MCF 10A (cell line): ENCODE measurements around the gene MRPL43. TPM values are rescaled to one million over a fixed set of nuclear protein-coding genes. Genes with fewer than 3 reads are reported as not detected.

Experiments
- BruUV-seq: library from RNA; stranded (reverse); fragments of 400-500 nt; replicated peaks from 2 replicates; lab custom pipeline; 2021; lab: Mats Ljungman, UMichigan
- CTCF ChIA-PET: fragments of 300-600 bp; sonication (Branson Sonifier 250); formaldehyde crosslinking; extraction: SDS; loops from one replicate; lab custom pipeline; 2021; ENCODE audit warnings: antibody characterized with exemption, inconsistent platforms; lab: Yijun Ruan, JAX
- POLR2A ChIA-PET: fragments of 300-600, 350-650 bp; sonication (Branson Sonifier 250); formaldehyde crosslinking; extraction: SDS; loops from one replicate; lab custom pipeline; 2020; ENCODE audit warnings: antibody characterized with exemption, inconsistent platforms; lab: Yijun Ruan, JAX
- DNase-seq: peaks from one replicate; pipeline ENCODE4 v3.0.0-alpha.2; 2018; ENCODE audit not compliant: unreplicated experiment
- H3K27ac Mint-ChIP-seq: one replicate; pipeline ENCODE4 v1.8.0; 2022; ENCODE audit warnings: mild to moderate bottlenecking, low read depth, mixed read lengths; ENCODE audit not compliant: unreplicated experiment
- H3K27me3 Mint-ChIP-seq: one replicate; pipeline ENCODE4 v1.8.0; 2022; ENCODE audit warnings: mixed read lengths; ENCODE audit not compliant: insufficient read depth, unreplicated experiment
- H3K36me3 Mint-ChIP-seq: one replicate; pipeline ENCODE4 v1.8.0; 2022; ENCODE audit warnings: mild to moderate bottlenecking, moderate library complexity, mixed read lengths; ENCODE audit not compliant: insufficient read depth, unreplicated experiment
- H3K4me1 Mint-ChIP-seq: one replicate; pipeline ENCODE4 v1.8.0; 2022; ENCODE audit warnings: mixed read lengths; ENCODE audit not compliant: insufficient read depth, unreplicated experiment
- H3K4me3 Mint-ChIP-seq: one replicate; pipeline ENCODE4 v1.8.0; 2022; ENCODE audit warnings: mild to moderate bottlenecking, moderate library complexity, mixed read lengths; ENCODE audit not compliant: unreplicated experiment
- H3K9me3 Mint-ChIP-seq: one replicate; pipeline ENCODE4 v1.8.0; 2022; ENCODE audit warnings: mixed read lengths; ENCODE audit not compliant: unreplicated experiment
- intact Hi-C: fragments of 100-400 bp; cut with micrococcal nuclease; formaldehyde crosslinking; loops from 2 replicates; pipeline ENCODE4 v1.14.1; 2022
- total RNA-seq: library from RNA; stranded (reverse); gene quantifications from 2 replicates; pipeline ENCODE4 v1.2.3, GENCODE V29; 2022
- TF ChIP-seq, protein P1 (sequence below): fragments of 200-600 bp; IDR thresholded peaks from one replicate; pipeline ENCODE4 v1.8.0; 2022; ENCODE audit warnings: antibody characterized with exemption, mild to moderate bottlenecking; ENCODE audit not compliant: unreplicated experiment

Gene MRPL43
- total RNA-seq, 1 experiment from 2014 or later: 64.8 TPM

DNA sequence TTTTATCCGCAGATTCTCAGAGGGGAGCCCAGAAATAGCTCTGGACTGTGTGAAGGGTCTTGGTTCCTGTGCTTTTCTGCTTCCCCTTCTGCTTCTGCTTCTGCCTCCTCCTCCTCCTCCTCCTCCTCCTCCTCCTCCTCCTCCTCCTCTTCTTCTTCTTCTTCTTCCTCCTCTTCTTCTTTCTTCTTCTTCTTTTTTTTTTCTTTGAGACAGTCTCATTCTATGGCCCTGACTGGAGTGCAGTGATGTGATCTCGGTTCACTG, 32.1 kb upstream of the MRPL43 start:
- Mint-ChIP-seq H3K4me1 (peaks cover 16% of the 10 kb centered on the region), H3K4me3 (no peak overlapping the region), H3K36me3 (no peaks in the 10 kb centered on the region), H3K27me3 (no peaks in the 10 kb centered on the region), H3K27ac (peak overlapping the region; percentile 85), H3K9me3 (no peaks in the 10 kb centered on the region)
- intact Hi-C loops: loop anchor here (1.0 kb wide), 1 partner anchor 48 kb away; no protein-coding TSS in a partner anchor
- TF ChIP-seq, protein P1, sequence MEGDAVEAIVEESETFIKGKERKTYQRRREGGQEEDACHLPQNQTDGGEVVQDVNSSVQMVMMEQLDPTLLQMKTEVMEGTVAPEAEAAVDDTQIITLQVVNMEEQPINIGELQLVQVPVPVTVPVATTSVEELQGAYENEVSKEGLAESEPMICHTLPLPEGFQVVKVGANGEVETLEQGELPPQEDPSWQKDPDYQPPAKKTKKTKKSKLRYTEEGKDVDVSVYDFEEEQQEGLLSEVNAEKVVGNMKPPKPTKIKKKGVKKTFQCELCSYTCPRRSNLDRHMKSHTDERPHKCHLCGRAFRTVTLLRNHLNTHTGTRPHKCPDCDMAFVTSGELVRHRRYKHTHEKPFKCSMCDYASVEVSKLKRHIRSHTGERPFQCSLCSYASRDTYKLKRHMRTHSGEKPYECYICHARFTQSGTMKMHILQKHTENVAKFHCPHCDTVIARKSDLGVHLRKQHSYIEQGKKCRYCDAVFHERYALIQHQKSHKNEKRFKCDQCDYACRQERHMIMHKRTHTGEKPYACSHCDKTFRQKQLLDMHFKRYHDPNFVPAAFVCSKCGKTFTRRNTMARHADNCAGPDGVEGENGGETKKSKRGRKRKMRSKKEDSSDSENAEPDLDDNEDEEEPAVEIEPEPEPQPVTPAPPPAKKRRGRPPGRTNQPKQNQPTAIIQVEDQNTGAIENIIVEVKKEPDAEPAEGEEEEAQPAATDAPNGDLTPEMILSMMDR: no peak
- POLR2A ChIA-PET: interaction anchor here (0.9 to 1.4 kb wide), 4 partner anchors 9 to 16 kb away, joined by 3 to 5 read pairs (median 4); partner anchors contain the start of genes PDZD7 and SFXN3
- BruUV-seq: no TSS peak
- no peak for DNase-seq
- CTCF ChIA-PET: interaction anchor here (0.6 to 7.0 kb wide), 7 partner anchors 8 to 101 kb away, joined by 3 to 199 read pairs (median 3); partner anchors contain the start of gene LZTS2

DNA sequence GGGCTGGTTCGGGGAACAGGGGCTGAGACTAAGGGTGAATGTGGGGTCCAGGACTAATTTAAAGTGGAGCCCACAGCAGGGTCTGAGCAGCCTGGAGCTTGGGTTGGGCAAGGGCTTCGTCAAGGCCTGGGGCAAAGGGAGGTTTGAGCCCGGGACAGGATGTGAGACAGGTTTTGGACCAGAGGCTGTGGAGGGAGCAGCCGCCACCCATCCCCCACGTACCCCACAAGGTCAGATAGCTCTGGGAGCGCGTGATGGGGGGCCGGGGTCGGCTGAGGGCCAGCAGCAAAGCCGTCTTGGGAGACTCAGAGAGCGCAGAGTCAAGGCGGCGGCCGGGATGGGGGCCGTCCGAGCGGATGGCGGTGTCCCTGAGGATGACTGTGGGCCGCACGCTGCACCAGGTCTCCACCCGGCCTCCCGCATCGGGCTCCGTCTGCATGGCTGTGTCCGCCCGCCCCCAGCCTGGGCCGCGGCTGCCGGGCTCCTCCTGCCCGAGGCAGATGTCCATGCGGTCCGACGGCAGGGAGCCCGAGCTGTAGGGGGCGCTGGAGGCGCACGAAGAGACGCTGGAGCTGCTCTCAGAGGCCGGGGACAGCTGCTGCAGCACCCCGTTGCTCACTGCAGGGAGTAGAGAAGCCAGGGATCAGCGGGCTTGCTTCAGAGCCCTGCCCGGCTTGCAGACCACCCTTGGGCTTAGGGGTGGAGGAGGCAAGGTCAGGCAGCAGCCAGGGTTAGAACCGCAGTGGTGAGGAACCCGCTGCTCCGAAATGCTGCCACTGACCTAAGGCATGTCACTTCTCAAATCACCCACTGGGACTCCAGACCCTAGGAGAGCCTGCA, 31.5 kb upstream of the MRPL43 start:
- Mint-ChIP-seq H3K36me3 (no peaks in the 10 kb centered on the region), H3K4me1 (peaks cover 20% of the 10 kb centered on the region), H3K4me3 (no peak overlapping the region), H3K9me3 (no peaks in the 10 kb centered on the region), H3K27me3 (no peaks in the 10 kb centered on the region), H3K27ac (peak overlapping the region; percentile 85)
- no TSS peak for BruUV-seq
- ChIA-PET POLR2A (interaction anchor here (0.7 to 1.4 kb wide), 5 partner anchors 10 to 17 kb away, joined by 3 to 5 read pairs (median 3); partner anchors contain the start of genes PDZD7 and SFXN3), CTCF (interaction anchor here (0.6 to 7.0 kb wide), 11 partner anchors 10 to 101 kb away, joined by 3 to 199 read pairs (median 3); partner anchors contain the start of gene LZTS2)
- TF ChIP-seq, protein P1: peak; percentile 76
- intact Hi-C loops: loop anchor here (1.0 kb wide), 1 partner anchor 48 kb away; no protein-coding TSS in a partner anchor
- DNase-seq: peak; percentile 71

DNA sequence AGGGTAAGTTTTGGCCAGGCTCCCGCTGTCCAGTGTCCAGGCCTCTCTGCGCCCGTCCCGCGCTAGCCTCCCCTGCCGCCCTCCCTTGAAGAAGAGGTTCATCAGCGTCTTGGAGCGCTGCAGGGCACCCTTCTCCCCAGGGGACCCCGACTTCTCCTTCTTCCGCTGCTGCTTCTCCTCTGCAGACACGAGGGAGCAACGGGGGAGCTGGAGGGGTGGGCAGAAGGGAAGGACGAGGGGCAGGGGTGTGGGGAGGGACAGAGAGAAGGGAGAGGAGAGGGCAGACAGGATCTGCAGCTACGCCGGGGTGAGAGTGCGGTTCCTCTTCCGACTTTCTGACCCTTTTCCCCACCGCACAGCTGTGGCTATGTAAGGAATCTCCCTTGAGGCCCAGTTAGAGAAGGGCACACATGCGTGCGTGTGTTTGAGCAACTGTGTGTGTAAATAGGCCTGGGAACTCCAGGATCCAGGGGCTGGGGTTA, 30.9 kb upstream of the MRPL43 start:
- TF ChIP-seq, protein P1: no peak
- no peak overlapping the region for H3K4me3 Mint-ChIP-seq
- ChIA-PET CTCF (interaction anchor here (0.7 to 7.0 kb wide), 9 partner anchors 10 to 77 kb away, joined by 3 to 199 read pairs (median 3); partner anchors contain the start of gene LZTS2), POLR2A (interaction anchor here (1.2 to 2.1 kb wide), 2 partner anchors 14 to 19 kb away, joined by 3 to 8 read pairs; partner anchors contain the start of gene LZTS2)
- peak overlapping the region; percentile 27 for H3K27ac Mint-ChIP-seq
- no peak for DNase-seq
- H3K4me1 Mint-ChIP-seq: peaks cover 24% of the 10 kb centered on the region
- no peaks in the 10 kb centered on the region for H3K36me3 Mint-ChIP-seq
- intact Hi-C loops: no loop called here
- H3K27me3 Mint-ChIP-seq: no peaks in the 10 kb centered on the region
- no TSS peak for BruUV-seq
- H3K9me3 Mint-ChIP-seq: no peaks in the 10 kb centered on the region

DNA sequence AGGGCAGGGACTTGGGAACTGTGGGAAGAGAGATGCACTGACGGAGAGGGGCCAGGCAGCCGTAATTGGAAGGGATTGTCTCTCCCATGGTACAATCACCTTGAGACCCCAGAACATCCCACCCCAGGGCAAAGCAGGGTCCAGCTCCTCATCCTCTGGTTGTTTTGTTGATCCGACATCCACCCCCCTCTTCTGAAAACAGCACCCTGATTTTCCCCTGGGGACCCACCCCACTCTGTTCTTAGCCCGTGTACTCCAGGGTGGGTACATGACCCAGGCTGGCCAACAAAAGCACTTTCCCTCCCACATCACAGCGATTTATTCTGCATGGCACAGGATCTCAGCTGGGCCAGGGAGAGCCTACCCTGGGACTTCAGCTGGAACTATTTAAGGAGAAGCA, 29.5 kb upstream of the MRPL43 start:
- TF ChIP-seq, protein P1: no peak
- Mint-ChIP-seq H3K9me3 (no peaks in the 10 kb centered on the region), H3K27me3 (no peaks in the 10 kb centered on the region), H3K27ac (peak overlapping the region; percentile 18), H3K36me3 (no peaks in the 10 kb centered on the region), H3K4me1 (peaks cover 30% of the 10 kb centered on the region), H3K4me3 (no peak overlapping the region)
- intact Hi-C loops: no loop called here
- POLR2A ChIA-PET: interaction anchor here (1.0 to 2.1 kb wide), 2 partner anchors 15 to 17 kb away, joined by 5 to 8 read pairs; partner anchors contain the start of gene LZTS2
- DNase-seq: no peak
- no TSS peak for BruUV-seq
- CTCF ChIA-PET: interaction anchor here (0.6 to 7.0 kb wide), 8 partner anchors 11 to 1034 kb away, joined by 3 to 199 read pairs (median 22); partner anchors contain the start of genes LZTS2, PDZD7 and SFXN3
